Measurements from ENCODE around the gene RRAGD.

GRCh38 chr6:89392823-89393222, 19.2 kb downstream of the RRAGD start:
- no peak for TF ChIP-seq CTCF (IDR thresholded peaks at IDR 0.05)
- no peak for TF ChIP-seq ZFX (IDR thresholded peaks at IDR 0.05; ENCODE audit: borderline replicate concordance)
